ENCODE data around the gene KRTAP12-3.
"Not testable (repeated sequence)": the region's sequence is repeated elsewhere in the genome, so short reads cannot be mapped to it uniquely, and the experiment has no call there.

KRTAP12-3 gene

DNA sequence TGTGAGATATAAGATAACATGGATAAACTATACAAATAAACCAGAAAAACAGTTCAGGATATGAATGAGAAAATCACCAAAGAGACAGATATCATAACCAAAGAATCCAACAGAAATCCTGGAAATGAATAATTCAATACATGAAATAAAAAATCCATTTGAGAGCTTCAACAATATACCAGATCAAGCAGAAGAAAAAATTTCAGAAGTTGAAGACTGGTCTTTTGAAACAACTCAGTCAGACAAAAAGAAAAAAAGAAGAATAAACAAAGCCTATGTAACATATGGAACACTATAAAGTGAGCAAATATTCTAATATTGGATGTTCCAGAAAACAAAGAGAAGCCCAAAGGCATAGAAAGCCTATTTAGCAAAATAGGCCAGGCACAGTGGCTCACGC is 14.2 kb downstream of the KRTAP12-3 start:
- WGBS, result 100% methylated on average over 1 of the region's 1 CpG
- H3K9me3 ChIP-seq (ENCODE audit: insufficient read depth, low read depth, low read length), result peaks cover 35% of the 10 kb centered on the region

GRCh38 chr21:44677881-44678280 is 20.1 kb downstream of the KRTAP12-3 start:
- WGBS, result 93% methylated on average over 13 of the region's 13 CpGs
- no peak overlapping the region for H3K9ac ChIP-seq (ENCODE audit: low read depth, low read length)
- H3K4me3 ChIP-seq (ENCODE audit: low read length), result no peak overlapping the region
- no peaks in the 10 kb centered on the region for H3K27me3 ChIP-seq (ENCODE audit: insufficient read depth, low read length)
- no peaks in the 10 kb centered on the region for H3K4me1 ChIP-seq (ENCODE audit: insufficient read depth, low read length)
- H3K9me3 ChIP-seq (ENCODE audit: insufficient read depth, low read depth, low read length), result 0 out of 2 replicates have a peak, but pooled peaks cover 6% of the 10 kb centered on the region
- H3K27ac ChIP-seq (ENCODE audit: low read depth, low read length), result no peak overlapping the region
- H3K36me3 ChIP-seq (ENCODE audit: insufficient read depth, low read length), result no peaks in the 10 kb centered on the region

More for the DNA sequence above, 14.2 kb downstream of the KRTAP12-3 start:
- H3K4me1 ChIP-seq (ENCODE audit: insufficient read depth, low read length), result no peaks in the 10 kb centered on the region
- no peak overlapping the region for H3K27ac ChIP-seq (ENCODE audit: low read depth, low read length)
- no peaks in the 10 kb centered on the region for H3K36me3 ChIP-seq (ENCODE audit: insufficient read depth, low read length)
- H3K27me3 ChIP-seq (ENCODE audit: insufficient read depth, low read length), result no peaks in the 10 kb centered on the region
- no peak overlapping the region for H3K9ac ChIP-seq (ENCODE audit: low read depth, low read length)
- H3K4me3 ChIP-seq (ENCODE audit: low read length), result no peak overlapping the region

DNA sequence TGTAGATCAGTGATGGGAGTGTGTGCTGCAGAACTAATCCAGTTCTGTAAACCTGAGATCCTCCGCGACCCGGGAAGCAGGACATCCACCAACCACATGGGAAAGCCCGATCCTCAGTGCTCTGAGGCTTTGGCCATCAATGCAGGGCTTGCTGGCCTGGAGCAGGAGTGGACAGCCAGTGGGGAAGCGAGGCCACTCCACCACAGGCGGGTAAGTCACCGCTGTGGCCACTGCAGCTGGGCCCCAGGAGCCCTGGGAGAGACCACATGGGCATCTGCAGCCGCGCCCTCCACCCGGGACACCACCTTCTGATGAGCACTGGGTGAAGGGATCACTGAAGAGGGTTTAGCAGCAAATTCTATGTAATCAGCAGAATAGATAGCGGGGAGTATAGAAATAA is 23.4 kb downstream of the KRTAP12-3 start:
- H3K9ac ChIP-seq (ENCODE audit: low read depth, low read length), result no peak overlapping the region
- H3K4me3 ChIP-seq (ENCODE audit: low read length), result no peak overlapping the region
- H3K36me3 ChIP-seq (ENCODE audit: insufficient read depth, low read length), result no peaks in the 10 kb centered on the region
- H3K9me3 ChIP-seq (ENCODE audit: insufficient read depth, low read depth, low read length), result no peaks in the 10 kb centered on the region
- H3K4me1 ChIP-seq (ENCODE audit: insufficient read depth, low read length), result no peaks in the 10 kb centered on the region
- 81% methylated on average over 11 of the region's 11 CpGs for WGBS
- no peak overlapping the region for H3K27ac ChIP-seq (ENCODE audit: low read depth, low read length)
- H3K27me3 ChIP-seq (ENCODE audit: insufficient read depth, low read length), result no peaks in the 10 kb centered on the region

DNA sequence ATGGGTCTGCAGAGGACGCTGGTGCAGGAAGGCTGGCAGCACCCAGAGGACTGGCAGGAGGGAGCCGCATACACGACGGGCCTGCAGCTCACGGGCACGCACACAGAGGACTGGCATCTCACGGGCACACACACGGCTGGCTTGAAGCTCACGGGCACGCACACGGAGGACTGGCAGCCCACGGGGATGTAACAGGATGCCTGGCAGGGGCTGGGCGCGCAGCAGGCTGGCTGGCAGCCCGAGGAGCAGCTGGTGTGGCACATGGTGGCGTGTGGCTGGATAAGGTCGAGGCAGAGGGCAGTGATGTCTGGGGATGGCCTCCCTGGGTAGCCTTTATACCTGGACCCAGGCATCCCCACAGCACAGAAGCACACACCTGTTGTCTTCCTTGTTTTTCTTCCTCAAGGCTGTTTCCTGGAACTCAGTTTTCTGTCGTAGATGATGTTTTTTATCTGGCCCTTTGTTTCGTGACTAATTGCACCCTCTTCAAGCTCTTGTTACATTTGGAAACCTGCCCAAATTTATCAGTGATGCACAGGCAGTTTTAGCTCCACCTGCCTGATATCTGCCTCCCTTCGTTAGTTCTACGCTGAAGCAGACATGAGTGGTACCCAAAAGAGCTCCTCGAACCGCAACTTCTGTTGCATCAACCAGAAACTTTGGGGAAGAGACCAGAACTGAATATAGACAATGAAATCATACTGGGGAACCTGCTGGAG is 24.3 kb downstream of the KRTAP12-3 start, which contains the start of gene KRTAP12-1:
Gene KRTAP12-1 (minus strand): TSS at position 303 of the 719 bp plus-strand sequence. CDS start 40 bp downstream, at position 263.
- H3K27me3 ChIP-seq (ENCODE audit: insufficient read depth, low read length), result no peaks in the 10 kb centered on the region
- H3K4me3 ChIP-seq (ENCODE audit: low read length), result no peak within 1 kb of the TSS
- H3K9ac ChIP-seq (ENCODE audit: low read depth, low read length), result no peak within 1 kb of the TSS
- H3K36me3 ChIP-seq (ENCODE audit: insufficient read depth, low read length), result no peaks in the 10 kb centered on the region
- H3K9me3 ChIP-seq (ENCODE audit: insufficient read depth, low read depth, low read length), result no peaks in the 10 kb centered on the region
- 95% methylated on average over 23 of the region's 23 CpGs for WGBS
- no peak within 1 kb of the TSS for H3K27ac ChIP-seq (ENCODE audit: low read depth, low read length)
- H3K4me1 ChIP-seq (ENCODE audit: insufficient read depth, low read length), result peaks cover 6% of the 10 kb centered on the region

GRCh38 chr21:44682580-44683151 is 24.9 kb downstream of the KRTAP12-3 start:
- H3K4me3 ChIP-seq (ENCODE audit: low read length), result no peak overlapping the region
- WGBS, result 91% methylated on average over 15 of the region's 15 CpGs
- no peaks in the 10 kb centered on the region for H3K9me3 ChIP-seq (ENCODE audit: insufficient read depth, low read depth, low read length)
- H3K9ac ChIP-seq (ENCODE audit: low read depth, low read length), result no peak overlapping the region
- H3K36me3 ChIP-seq (ENCODE audit: insufficient read depth, low read length), result no peaks in the 10 kb centered on the region
- H3K27me3 ChIP-seq (ENCODE audit: insufficient read depth, low read length), result no peaks in the 10 kb centered on the region
- H3K27ac ChIP-seq (ENCODE audit: low read depth, low read length), result no peak overlapping the region
- H3K4me1 ChIP-seq (ENCODE audit: insufficient read depth, low read length), result peaks cover 12% of the 10 kb centered on the region

- Histone ChIP-seq H3K27ac (ENCODE audit: low read depth, low read length) (no peak overlapping the region), H3K4me1 (ENCODE audit: insufficient read depth, low read length) (peaks cover 13% of the 10 kb centered on the region), H3K9ac (ENCODE audit: low read depth, low read length) (no peak overlapping the region), H3K27me3 (ENCODE audit: insufficient read depth, low read length) (no peaks in the 10 kb centered on the region), H3K4me3 (ENCODE audit: low read length) (no peak overlapping the region), H3K9me3 (ENCODE audit: insufficient read depth, low read depth, low read length) (no peaks in the 10 kb centered on the region), H3K36me3 (ENCODE audit: insufficient read depth, low read length) (no peaks in the 10 kb centered on the region)
- WGBS, result 88% methylated on average over 7 of the region's 7 CpGs
Measured at GRCh38 chr21:44684077-44684476, 26.3 kb downstream of the KRTAP12-3 start.

- H3K4me3 ChIP-seq (ENCODE audit: low read length), result no peak overlapping the region
- H3K36me3 ChIP-seq (ENCODE audit: insufficient read depth, low read length), result no peaks in the 10 kb centered on the region
- no peak overlapping the region for H3K9ac ChIP-seq (ENCODE audit: low read depth, low read length)
- no peak overlapping the region for H3K27ac ChIP-seq (ENCODE audit: low read depth, low read length)
- H3K9me3 ChIP-seq (ENCODE audit: insufficient read depth, low read depth, low read length), result no peaks in the 10 kb centered on the region
- 85% methylated on average over 6 of the region's 6 CpGs for WGBS
- H3K27me3 ChIP-seq (ENCODE audit: insufficient read depth, low read length), result no peaks in the 10 kb centered on the region
- peaks cover 13% of the 10 kb centered on the region for H3K4me1 ChIP-seq (ENCODE audit: insufficient read depth, low read length)
Measured at GRCh38 chr21:44684483-44684882, 26.8 kb downstream of the KRTAP12-3 start.

GRCh38 chr21:44685050-44685449 is 27.3 kb downstream of the KRTAP12-3 start:
- H3K27me3 ChIP-seq (ENCODE audit: insufficient read depth, low read length); H3K27ac ChIP-seq (ENCODE audit: low read depth, low read length); H3K36me3 ChIP-seq (ENCODE audit: insufficient read depth, low read length); H3K4me3 ChIP-seq (ENCODE audit: low read length); H3K9ac ChIP-seq (ENCODE audit: low read depth, low read length); H3K9me3 ChIP-seq (ENCODE audit: insufficient read depth, low read depth, low read length): not testable (repeated sequence)
- peaks cover 13% of the 10 kb centered on the region for H3K4me1 ChIP-seq (ENCODE audit: insufficient read depth, low read length)
- WGBS, result 92% methylated on average over 6 of the region's 6 CpGs

DNA sequence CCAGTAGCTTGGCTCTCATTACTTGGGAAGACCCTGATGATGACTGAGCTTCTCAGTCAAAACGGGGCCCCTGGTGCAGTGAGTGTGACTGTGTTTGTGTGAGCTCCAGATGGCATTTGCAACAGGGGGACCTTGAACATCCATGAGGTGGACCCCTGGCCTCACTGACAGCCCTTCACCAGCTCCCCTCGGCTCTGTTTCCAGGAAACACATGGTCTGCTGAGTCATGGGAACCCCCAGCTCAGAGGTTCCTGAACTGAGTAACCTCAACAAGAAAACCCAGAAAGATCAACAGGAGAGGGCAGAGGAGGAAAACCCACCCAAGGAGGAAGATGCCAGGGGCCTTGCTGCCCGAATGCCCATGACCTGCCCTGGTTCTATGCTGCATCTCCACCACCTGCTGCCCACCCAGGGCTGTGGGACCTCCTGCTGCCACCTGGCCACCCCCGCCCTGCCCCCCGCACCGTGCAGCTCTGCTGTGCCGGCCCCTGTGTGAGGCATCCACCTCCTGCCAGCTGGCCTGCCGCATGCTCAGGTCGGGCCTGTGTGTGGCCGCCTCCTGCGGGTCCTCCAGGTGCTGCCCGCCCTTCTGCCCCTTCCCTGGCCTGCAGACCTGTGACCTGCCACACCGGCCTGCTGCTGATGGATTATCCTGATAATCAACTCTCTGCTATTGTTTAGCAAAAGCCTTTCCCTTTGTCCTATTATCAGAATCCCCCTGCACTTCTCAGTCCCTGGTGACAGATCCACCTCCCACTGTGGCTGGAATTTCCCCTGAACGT is 28.5 kb downstream of the KRTAP12-3 start:
- H3K9ac ChIP-seq (ENCODE audit: low read depth, low read length), result no peak overlapping the region
- H3K4me1 ChIP-seq (ENCODE audit: insufficient read depth, low read length), result peaks cover 13% of the 10 kb centered on the region
- H3K36me3 ChIP-seq (ENCODE audit: insufficient read depth, low read length), result no peaks in the 10 kb centered on the region
- 37% methylated on average over 14 of the region's 14 CpGs for WGBS
- no peaks in the 10 kb centered on the region for H3K9me3 ChIP-seq (ENCODE audit: insufficient read depth, low read depth, low read length)
- no peak overlapping the region for H3K27ac ChIP-seq (ENCODE audit: low read depth, low read length)
- no peaks in the 10 kb centered on the region for H3K27me3 ChIP-seq (ENCODE audit: insufficient read depth, low read length)
- no peak overlapping the region for H3K4me3 ChIP-seq (ENCODE audit: low read length)

GRCh38 chr21:44686843-44687561 is 29.3 kb downstream of the KRTAP12-3 start:
- Histone ChIP-seq H3K4me3 (ENCODE audit: low read length) (no peak overlapping the region), H3K9ac (ENCODE audit: low read depth, low read length) (no peak overlapping the region), H3K27me3 (ENCODE audit: insufficient read depth, low read length) (no peaks in the 10 kb centered on the region), H3K27ac (ENCODE audit: low read depth, low read length) (peak overlapping the region; percentile 54; the same call in 1 of the 2 replicates), H3K9me3 (ENCODE audit: insufficient read depth, low read depth, low read length) (no peaks in the 10 kb centered on the region), H3K36me3 (ENCODE audit: insufficient read depth, low read length) (no peaks in the 10 kb centered on the region), H3K4me1 (ENCODE audit: insufficient read depth, low read length) (peaks cover 13% of the 10 kb centered on the region)
- 80% methylated on average over 25 of the region's 25 CpGs for WGBS

DNA sequence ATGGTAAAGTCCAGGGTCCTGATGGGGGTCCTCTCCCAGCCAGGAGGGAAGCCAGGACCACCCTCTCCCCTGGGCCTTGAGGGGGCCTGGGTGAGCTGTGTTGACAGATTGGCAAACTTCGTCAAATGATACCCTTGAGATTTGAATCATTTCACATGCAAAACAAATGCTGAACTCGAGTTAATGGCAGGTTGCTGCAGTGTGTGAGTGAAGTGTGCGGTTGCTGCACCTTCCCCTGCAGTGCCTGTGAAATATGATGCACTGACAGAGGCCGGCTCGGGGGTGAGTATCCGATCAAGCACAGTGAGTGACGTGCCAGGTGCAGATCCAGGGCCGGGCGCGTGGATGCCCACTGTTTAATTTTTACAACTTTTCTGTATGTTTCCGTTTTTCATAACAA is 29.9 kb downstream of the KRTAP12-3 start:
- Histone ChIP-seq H3K27ac (ENCODE audit: low read depth, low read length) (no peak overlapping the region), H3K36me3 (ENCODE audit: insufficient read depth, low read length) (no peaks in the 10 kb centered on the region), H3K27me3 (ENCODE audit: insufficient read depth, low read length) (no peaks in the 10 kb centered on the region), H3K4me1 (ENCODE audit: insufficient read depth, low read length) (peaks cover 13% of the 10 kb centered on the region), H3K9ac (ENCODE audit: low read depth, low read length) (no peak overlapping the region), H3K9me3 (ENCODE audit: insufficient read depth, low read depth, low read length) (peaks cover 2% of the 10 kb centered on the region), H3K4me3 (ENCODE audit: low read length) (no peak overlapping the region)
- 82% methylated on average over 10 of the region's 11 CpGs for WGBS

Data from HUES64 (cell line).